GM12865 (cell line): ENCODE results near the gene LDLRAD2.

Experiments used
- DNase-seq: peaks from one replicate; pipeline ENCODE4 v3.0.0; 2010; ENCODE audit warnings: low read depth
- H3K4me3 ChIP-seq: 2 replicates; pipeline ENCODE4 v1.5.1; 2011; ENCODE audit warnings: mild to moderate bottlenecking, low read depth, low read length, control low read depth
- CTCF ChIP-seq: IDR thresholded peaks from 2 replicates; pipeline ENCODE4 v1.5.1; 2011; ENCODE audit warnings: low read length, control low read depth, low read depth, inconsistent platforms; ENCODE audit not compliant: insufficient read depth; ENCODE audit errors: missing control alignments

Gene LDLRAD2

GRCh38 chr1:21840981-21841380, 28.9 kb downstream of the LDLRAD2 start:
- no peak for DNase-seq
- TF ChIP-seq CTCF: no peak
- no peak overlapping the region for H3K4me3 ChIP-seq

GRCh38 chr1:21841852-21842466, 29.9 kb downstream of the LDLRAD2 start:
- no peak for DNase-seq

GRCh38 chr1:21842606-21843162, 30.6 kb downstream of the LDLRAD2 start:
- no peak for TF ChIP-seq CTCF
- H3K4me3 ChIP-seq: no peak overlapping the region
- DNase-seq: no peak

More at GRCh38 chr1:21841852-21842466, 29.9 kb downstream of the LDLRAD2 start:
- H3K4me3 ChIP-seq: no peak overlapping the region
- no peak for TF ChIP-seq CTCF

- H3K4me3 ChIP-seq: no peak overlapping the region
- DNase-seq: no peak
- TF ChIP-seq CTCF: no peak
Measured at GRCh38 chr1:21843208-21843607, 31.1 kb downstream of the LDLRAD2 start.

- no peak overlapping the region for H3K4me3 ChIP-seq
- TF ChIP-seq CTCF: no peak
- no peak for DNase-seq
Measured at GRCh38 chr1:21843996-21844395, 31.9 kb downstream of the LDLRAD2 start.

- TF ChIP-seq CTCF: no peak
- H3K4me3 ChIP-seq: no peak overlapping the region
- DNase-seq: no peak
Measured at GRCh38 chr1:21845646-21846641, 33.9 kb downstream of the LDLRAD2 start.
